HG03565 (cell line): ENCODE measurements around the gene DFFB.

ENCODE experiments used
- ATAC-seq: cut with Tn5 transposase; IDR thresholded peaks from one replicate; pipeline ENCODE4 v1.9.1; 2021; ENCODE audit warnings: mild to moderate bottlenecking, moderate library complexity; ENCODE audit not compliant: unreplicated experiment

The DFFB gene

GRCh38 chr1:3923378-3924185 is 66.3 kb downstream of the DFFB start:
- no peak for ATAC-seq

GRCh38 chr1:3924186-3924824 is 67.0 kb downstream of the DFFB start:
- no peak for ATAC-seq

GRCh38 chr1:3924825-3925220 is 67.5 kb downstream of the DFFB start:
- no peak for ATAC-seq

- no peak for ATAC-seq
These were observed 68.0 kb downstream of the DFFB start for GRCh38 chr1:3925256-3925655.

- no peak for ATAC-seq
These were observed 68.5 kb downstream of the DFFB start for GRCh38 chr1:3925762-3926161.

- ATAC-seq: no peak
These were observed 69.7 kb downstream of the DFFB start for GRCh38 chr1:3926956-3927355.

GRCh38 chr1:3928586-3928985 is 71.3 kb downstream of the DFFB start:
- no peak for ATAC-seq

- ATAC-seq: no peak
These were observed 71.8 kb downstream of the DFFB start for GRCh38 chr1:3929126-3929525.

- ATAC-seq: no peak
These were observed 73.2 kb downstream of the DFFB start for GRCh38 chr1:3930301-3931006.

- ATAC-seq: no peak
These were observed 74.0 kb downstream of the DFFB start for GRCh38 chr1:3931007-3931912.

- no peak for ATAC-seq
These were observed 75.1 kb downstream of the DFFB start for GRCh38 chr1:3932156-3932919.
